Psoas muscle (tissue), 8 donors: ENCODE results near the gene TMEM170B. TPM values are rescaled to one million over a fixed set of nuclear protein-coding genes. Genes with fewer than 3 reads are reported as not detected.

Source experiments
- ATAC-seq, 4 donors: fragments of 200-7000 bp; cut with Tn5 transposase; one replicate each; pipeline ENCODE4 v1.9.1; 2020; ENCODE audit warnings: moderate library complexity in 3 of 4, mild to moderate bottlenecking in 2 of 4
- DNase-seq, 2 donors: peaks; one replicate each; pipeline ENCODE4 v3.0.0-alpha.2; 2020
- H3K27ac ChIP-seq: fragments of 200-600 bp; one replicate; pipeline ENCODE4 v1.8.0; 2022
- H3K27me3 ChIP-seq, 3 donors: fragments of 200-600 bp in 1 of 3; one replicate each; pipeline versions ENCODE4 v1.6.1 to v1.8.0; 2013 to 2022; ENCODE audit warnings: low read length in 2 of 3, mild to moderate bottlenecking in 2 of 3, moderate library complexity in 1 of 3; ENCODE audit not compliant: insufficient read depth in 3 of 3
- H3K36me3 ChIP-seq, 2 donors: fragments of 200-600 bp in 1 of 2; one replicate each; pipeline versions ENCODE4 v1.6.1 to v1.8.0; 2013 to 2022; ENCODE audit warnings: low read depth in 1 of 2, mild to moderate bottlenecking in 1 of 2, moderate library complexity in 1 of 2; ENCODE audit not compliant: insufficient read depth in 1 of 2
- H3K4me1 ChIP-seq: fragments of 200-600 bp; one replicate; pipeline ENCODE4 v1.8.0; 2022
- H3K4me3 ChIP-seq: fragments of 200-600 bp; one replicate; pipeline ENCODE4 v1.8.0; 2022; ENCODE audit warnings: mild to moderate bottlenecking
- H3K9me3 ChIP-seq: fragments of 200-600 bp; one replicate; pipeline ENCODE4 v1.8.0; 2022
- WGBS, 3 donors: extraction: QIAGEN DNeasy Blood & Tissue Kit; methylation state at CpG; one replicate each; pipeline versions ENCODE4 v1.1.6 to v1.1.7; 2013; 5-methylcytosine and 5-hydroxymethylcytosine counted together
- intact Hi-C, 2 donors: fragments of 100-400 bp; cut with DNase I; formaldehyde crosslinking; loops; one replicate each; pipeline versions ENCODE4 v1.11.0 to v1.14.2; 2022
- polyA plus RNA-seq, 3 donors: library from polyadenylated mRNA; stranded (reverse); fragments of 200-250 nt; gene quantifications; one replicate each; pipeline ENCODE4 v1.2.3, GENCODE V29; 2013
- total RNA-seq, 4 donors: library from RNA; stranded (reverse); fragmentation: NEBNext Ultra II Directional in 2 of 4; extraction: Animal tissue kit (Norgen Biotek cat#: 25700) in 2 of 4; gene quantifications; one replicate each; pipeline versions ENCODE4 v1.2.1 to v1.2.4, GENCODE V29; 2021 to 2023
- TF ChIP-seq, protein P1 (sequence below): fragments of 200-600 bp; IDR thresholded peaks from one replicate; pipeline ENCODE4 v1.8.0; 2022; ENCODE audit warnings: antibody characterized with exemption
- donor health status: healthy with polysubstance abuse.
- donor health status: DM: no; HTN: no; CAD: no; lungs with moderate emphysema.
- donor health status: Bipolar disorder and iron deficiency.
- donor health status: healthy.
- donor health status: DM: yes; HTN: yes; CAD: no.
- donor health status: DM: no; HTN: no; CAD: no.
- donor health status: DM: no; HTN: no; CAD: no.
- donor health status: DM: yes; HTN: yes; CAD: no.

The TMEM170B gene
- total and polyA plus RNA-seq, 7 donors: 2.7 to 20.0 (median 7.4) TPM

DNA sequence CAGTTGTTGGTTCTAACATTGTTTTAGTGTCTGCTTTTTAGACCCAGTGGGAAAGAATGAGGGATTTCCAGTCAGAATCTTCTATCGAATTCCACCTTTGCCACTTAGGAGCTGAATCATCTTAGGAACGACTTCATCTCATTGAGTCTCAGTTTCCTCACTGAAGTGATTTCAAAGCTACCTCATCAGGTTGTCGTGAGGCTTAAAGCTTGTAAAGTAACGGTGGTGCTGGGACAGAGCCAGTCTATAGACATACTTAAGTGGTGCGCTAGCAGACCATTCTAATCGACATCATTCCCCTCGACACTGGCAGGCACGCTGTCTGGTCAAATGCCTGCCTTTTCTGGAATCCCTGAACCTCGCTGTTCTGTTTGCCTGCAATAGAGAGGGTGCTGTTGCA, 55.5 kb downstream of the TMEM170B start:
- no peaks in the 10 kb centered on the region for H3K4me1 ChIP-seq
- no peak overlapping the region for H3K27ac ChIP-seq
- ATAC-seq (no peak), DNase-seq (no peak)
- H3K27me3 ChIP-seq: peaks cover 0 to 3% (median 2%) of the 10 kb centered on the region in 3 donors
- WGBS, 3 donors: 59 to 68% (median 66%) methylated on average over 9 of the region's 9 CpGs
- no peaks in the 10 kb centered on the region for H3K36me3 ChIP-seq
- no peaks in the 10 kb centered on the region for H3K9me3 ChIP-seq
- H3K4me3 ChIP-seq: no peak overlapping the region
- intact Hi-C loops: no loop called here
- TF ChIP-seq, protein P1, sequence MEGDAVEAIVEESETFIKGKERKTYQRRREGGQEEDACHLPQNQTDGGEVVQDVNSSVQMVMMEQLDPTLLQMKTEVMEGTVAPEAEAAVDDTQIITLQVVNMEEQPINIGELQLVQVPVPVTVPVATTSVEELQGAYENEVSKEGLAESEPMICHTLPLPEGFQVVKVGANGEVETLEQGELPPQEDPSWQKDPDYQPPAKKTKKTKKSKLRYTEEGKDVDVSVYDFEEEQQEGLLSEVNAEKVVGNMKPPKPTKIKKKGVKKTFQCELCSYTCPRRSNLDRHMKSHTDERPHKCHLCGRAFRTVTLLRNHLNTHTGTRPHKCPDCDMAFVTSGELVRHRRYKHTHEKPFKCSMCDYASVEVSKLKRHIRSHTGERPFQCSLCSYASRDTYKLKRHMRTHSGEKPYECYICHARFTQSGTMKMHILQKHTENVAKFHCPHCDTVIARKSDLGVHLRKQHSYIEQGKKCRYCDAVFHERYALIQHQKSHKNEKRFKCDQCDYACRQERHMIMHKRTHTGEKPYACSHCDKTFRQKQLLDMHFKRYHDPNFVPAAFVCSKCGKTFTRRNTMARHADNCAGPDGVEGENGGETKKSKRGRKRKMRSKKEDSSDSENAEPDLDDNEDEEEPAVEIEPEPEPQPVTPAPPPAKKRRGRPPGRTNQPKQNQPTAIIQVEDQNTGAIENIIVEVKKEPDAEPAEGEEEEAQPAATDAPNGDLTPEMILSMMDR: no peak

DNA sequence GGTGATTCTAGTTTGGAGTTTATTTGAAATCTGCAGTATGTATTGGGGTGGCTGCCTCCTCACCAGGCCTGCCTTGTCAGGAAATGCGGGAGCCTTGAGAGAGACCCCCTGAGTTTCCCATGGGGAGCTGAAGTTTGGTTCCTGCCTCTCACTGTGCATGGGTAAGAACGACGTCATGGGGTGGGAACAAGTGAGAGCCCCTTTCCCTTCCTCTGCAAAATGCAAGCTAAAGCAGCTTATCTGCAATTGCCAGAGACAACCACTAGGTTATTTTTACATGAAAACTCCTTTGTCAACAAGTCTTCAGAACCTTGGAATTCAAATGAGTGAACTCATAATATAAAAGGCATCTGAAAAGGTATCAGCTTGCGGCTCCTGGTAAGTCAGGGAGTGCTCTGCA, 58.4 kb downstream of the TMEM170B start:
- H3K4me3 ChIP-seq: no peak overlapping the region
- intact Hi-C loops: no loop called here
- DNase-seq: no peak
- WGBS, 3 donors: 61 to 77% (median 71%) methylated on average over 4 of the region's 4 CpGs
- H3K27me3 ChIP-seq: peaks cover 0 to 6% (median 0%) of the 10 kb centered on the region in 3 donors
- no peaks in the 10 kb centered on the region for H3K4me1 ChIP-seq
- H3K9me3 ChIP-seq: no peaks in the 10 kb centered on the region
- no peak overlapping the region for H3K27ac ChIP-seq
- H3K36me3 ChIP-seq: no peaks in the 10 kb centered on the region
- no peak for ATAC-seq
- TF ChIP-seq, protein P1: no peak

DNA sequence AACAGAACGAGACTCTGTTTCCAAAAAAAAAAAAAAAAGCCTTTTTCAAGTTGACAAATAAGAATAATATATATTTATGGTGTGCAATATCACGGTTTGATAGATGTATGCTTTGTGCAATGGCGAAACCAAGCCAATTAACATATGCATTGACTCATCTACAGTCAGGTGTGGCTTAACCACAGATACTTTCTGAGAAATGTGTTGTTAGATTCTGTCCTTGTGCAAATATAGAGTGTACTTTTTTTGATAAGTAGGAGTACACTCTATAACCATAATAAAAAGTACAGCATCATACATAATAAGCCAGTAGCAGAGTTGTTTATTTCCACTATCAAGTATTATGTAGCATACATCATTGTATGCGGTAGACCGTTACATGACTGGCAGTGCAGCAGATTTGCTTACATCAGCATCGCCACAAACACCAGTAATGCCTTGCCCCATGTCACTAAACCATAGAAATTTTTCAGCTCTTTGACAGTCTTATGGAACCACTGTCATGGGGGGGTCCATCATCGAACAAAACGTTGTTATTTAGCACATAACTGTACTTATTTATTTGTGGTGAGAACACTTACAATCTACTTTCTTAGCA, 59.2 kb downstream of the TMEM170B start:
- TF ChIP-seq, protein P1: no peak
- no peaks in the 10 kb centered on the region for H3K9me3 ChIP-seq
- H3K27ac ChIP-seq: no peak overlapping the region
- no peak for DNase-seq
- 82 to 95% (median 89%) methylated on average over 8 of the region's 8 CpGs for WGBS, 3 donors
- intact Hi-C loops: no loop called here
- H3K4me3 ChIP-seq: no peak overlapping the region
- H3K4me1 ChIP-seq: no peaks in the 10 kb centered on the region
- no peaks in the 10 kb centered on the region for H3K36me3 ChIP-seq
- no peak for ATAC-seq
- peaks cover 0 to 6% (median 0%) of the 10 kb centered on the region in 3 donors for H3K27me3 ChIP-seq

DNA sequence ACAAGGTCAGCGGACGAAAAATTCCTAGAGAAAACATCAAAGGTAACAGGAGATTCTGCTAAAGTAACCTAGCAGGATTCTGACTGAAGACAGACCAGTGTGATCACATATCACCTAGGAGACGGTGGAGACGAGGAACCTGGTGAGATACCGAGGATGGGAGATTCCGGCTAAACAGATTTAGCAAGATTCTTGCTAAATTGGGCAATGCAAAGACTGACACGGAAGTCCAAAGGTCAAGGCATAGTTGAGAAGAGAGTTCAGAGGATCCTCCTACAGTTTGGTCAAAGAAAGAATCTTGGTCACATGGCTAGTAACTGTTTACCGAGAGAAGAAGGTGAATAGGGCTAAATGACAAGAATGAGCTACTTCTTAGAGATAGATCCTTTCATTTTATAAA, 61.1 kb downstream of the TMEM170B start:
- no peaks in the 10 kb centered on the region for H3K36me3 ChIP-seq
- intact Hi-C loops: no loop called here
- 81 to 89% (median 82%) methylated on average over 8 of the region's 8 CpGs for WGBS, 3 donors
- peaks cover 0 to 8% (median 2%) of the 10 kb centered on the region in 3 donors for H3K27me3 ChIP-seq
- H3K4me1 ChIP-seq: no peaks in the 10 kb centered on the region
- TF ChIP-seq, protein P1: no peak
- no peak overlapping the region for H3K27ac ChIP-seq
- DNase-seq (no peak), ATAC-seq (no peak)
- H3K4me3 ChIP-seq: no peak overlapping the region
- no peaks in the 10 kb centered on the region for H3K9me3 ChIP-seq

- Histone ChIP-seq H3K4me3 (no peak overlapping the region), H3K9me3 (no peaks in the 10 kb centered on the region), H3K36me3 (no peaks in the 10 kb centered on the region), H3K27me3 (peaks cover 0 to 17% (median 2%) of the 10 kb centered on the region in 3 donors), H3K4me1 (no peaks in the 10 kb centered on the region), H3K27ac (no peak overlapping the region)
- no peak for ATAC-seq
- 36 to 63% (median 43%) methylated on average over 7 of the region's 7 CpGs for WGBS, 3 donors
- DNase-seq: no peak
- intact Hi-C loops: no loop called here
- TF ChIP-seq, protein P1: no peak
Observed at GRCh38 chr6:11600251-11600650, 62.7 kb downstream of the TMEM170B start.
